UCSD-AML1 (cell line): ENCODE data around the gene UCK2.

ENCODE experiments used
- DNase-seq: peaks from one replicate; lab custom pipeline; 2025; ENCODE audit not compliant: unreplicated experiment; lab: John Stamatoyannopoulos, UW

Gene UCK2

GRCh38 chr1:165879946-165880345 lies 52.5 kb downstream of the UCK2 start:
- DNase-seq: no peak

- DNase-seq: no peak
Measured at GRCh38 chr1:165880993-165881392, 53.6 kb downstream of the UCK2 start.

- no peak for DNase-seq
Measured at GRCh38 chr1:165882168-165882837, 54.9 kb downstream of the UCK2 start.

- DNase-seq: no peak
Measured at GRCh38 chr1:165883056-165883455, 55.6 kb downstream of the UCK2 start.

GRCh38 chr1:165884009-165884689 lies 56.7 kb downstream of the UCK2 start:
- DNase-seq: no peak

GRCh38 chr1:165884690-165885304 lies 57.4 kb downstream of the UCK2 start:
- no peak for DNase-seq

GRCh38 chr1:165885305-165885694 lies 57.9 kb downstream of the UCK2 start:
- DNase-seq: no peak

- DNase-seq: no peak
Measured at GRCh38 chr1:165886193-165886592, 58.8 kb downstream of the UCK2 start.

GRCh38 chr1:165886983-165887382 lies 59.6 kb downstream of the UCK2 start:
- no peak for DNase-seq

GRCh38 chr1:165887877-165888551 lies 60.6 kb downstream of the UCK2 start:
- DNase-seq: no peak

- DNase-seq: no peak
Measured at GRCh38 chr1:165888552-165888920, 61.1 kb downstream of the UCK2 start.

GRCh38 chr1:165890684-165891083 lies 63.3 kb downstream of the UCK2 start:
- DNase-seq: no peak

- DNase-seq: no peak
Measured at GRCh38 chr1:165891111-165891860, 63.9 kb downstream of the UCK2 start.

GRCh38 chr1:165892935-165893334 lies 65.5 kb downstream of the UCK2 start:
- no peak for DNase-seq

GRCh38 chr1:165893507-165893906 lies 66.1 kb downstream of the UCK2 start:
- DNase-seq: no peak

GRCh38 chr1:165894591-165894990 lies 67.2 kb downstream of the UCK2 start:
- no peak for DNase-seq

GRCh38 chr1:165895451-165895871 lies 68.0 kb downstream of the UCK2 start:
- DNase-seq: no peak

GRCh38 chr1:165896277-165896676 lies 68.9 kb downstream of the UCK2 start:
- no peak for DNase-seq

GRCh38 chr1:165897326-165898303 lies 70.2 kb downstream of the UCK2 start:
- DNase-seq: no peak

- DNase-seq: no peak
Measured at GRCh38 chr1:165898837-165899236, 71.4 kb downstream of the UCK2 start.
